SK-N-SH treated with all-trans-retinoic acid at 6 μM for 48 hours (cell line): ENCODE data around the gene TADA2A.
"Not testable (repeated sequence)": the region's sequence is repeated elsewhere in the genome, so short reads cannot be mapped to it uniquely, and the experiment has no call there.

Experiments
- ATAC-seq: fragments of 200-7000 bp; cut with Tn5 transposase; 3 replicates; pipeline ENCODE4 v1.9.1; 2020; ENCODE audit warnings: mild to moderate bottlenecking, moderate library complexity
- ARNTL ChIP-seq: fragments of 450-650 bp; formaldehyde crosslinking; IDR thresholded peaks from 2 replicates; pipeline ENCODE4 v1.5.0; 2020; ENCODE audit warnings: low read depth, mild to moderate bottlenecking, moderate library complexity, borderline replicate concordance
- BACH2 ChIP-seq: fragments of 250-450 bp; sonication (Bioruptor Pico); IDR thresholded peaks from 2 replicates; pipeline ENCODE4 v1.9.0; 2021; ENCODE audit warnings: mild to moderate bottlenecking, borderline replicate concordance
- CSDC2 ChIP-seq: fragments of 250-450 bp; sonication (Bioruptor Pico); IDR thresholded peaks from 2 replicates; pipeline ENCODE4 v1.5.0; 2020; ENCODE audit warnings: mild to moderate bottlenecking, moderate library complexity
- GLIS3 ChIP-seq: fragments of 250-450 bp; sonication (Bioruptor Pico); IDR thresholded peaks from 2 replicates; pipeline ENCODE4 v1.5.0; 2020; ENCODE audit warnings: mild to moderate bottlenecking, moderate library complexity
- ISL1 ChIP-seq: fragments of 250-450 bp; sonication (Bioruptor Pico); IDR thresholded peaks from 2 replicates; pipeline ENCODE4 v2.1.2; 2022; ENCODE audit warnings: mild to moderate bottlenecking, moderate library complexity
- PATZ1 ChIP-seq: fragments of 250-450 bp; sonication (Bioruptor Pico); IDR thresholded peaks from 2 replicates; pipeline ENCODE4 v1.8.0; 2020; ENCODE audit warnings: mild to moderate bottlenecking, moderate library complexity, borderline replicate concordance
- POU6F1 ChIP-seq: fragments of 250-450 bp; sonication (Bioruptor Pico); IDR thresholded peaks from 2 replicates; pipeline ENCODE4 v1.8.0; 2021; ENCODE audit warnings: low read depth, mild to moderate bottlenecking, moderate library complexity, borderline replicate concordance
- PPARA ChIP-seq: fragments of 250-450 bp; sonication (Bioruptor Pico); IDR thresholded peaks from 2 replicates; pipeline ENCODE4 v1.5.0; 2020; ENCODE audit warnings: mild to moderate bottlenecking, borderline replicate concordance
- RARB ChIP-seq: fragments of 250-450 bp; sonication (Bioruptor Pico); IDR thresholded peaks from 2 replicates; pipeline ENCODE4 v1.8.0; 2021; ENCODE audit warnings: mild to moderate bottlenecking, moderate library complexity
- SNAI2 ChIP-seq: fragments of 250-450 bp; sonication (Bioruptor Pico); IDR thresholded peaks from 2 replicates; pipeline ENCODE4 v1.5.0; 2020; ENCODE audit warnings: mild to moderate bottlenecking, moderate library complexity
- TCF4 ChIP-seq: fragments of 250-450 bp; sonication (Bioruptor Pico); IDR thresholded peaks from 2 replicates; pipeline ENCODE4 v1.8.0; 2021; ENCODE audit warnings: mild to moderate bottlenecking, moderate library complexity, borderline replicate concordance
- TOX ChIP-seq: fragments of 250-450 bp; sonication (Bioruptor Pico); IDR thresholded peaks from 2 replicates; pipeline ENCODE4 v1.8.0; 2021; ENCODE audit warnings: mild to moderate bottlenecking, moderate library complexity, borderline replicate concordance
- TSHZ2 ChIP-seq: fragments of 250-450 bp; sonication (Bioruptor Pico); IDR thresholded peaks from 2 replicates; pipeline ENCODE4 v1.5.0; 2020; ENCODE audit warnings: mild to moderate bottlenecking, moderate library complexity
- ZC3H10 ChIP-seq: fragments of 250-450 bp; sonication (Bioruptor Pico); IDR thresholded peaks from 2 replicates; pipeline ENCODE4 v1.5.1; 2021; ENCODE audit warnings: mild to moderate bottlenecking, moderate library complexity
- ZFP3 ChIP-seq: fragments of 250-450 bp; sonication (Bioruptor Pico); IDR thresholded peaks from 2 replicates; pipeline ENCODE4 v1.5.0; 2020; ENCODE audit warnings: mild to moderate bottlenecking, moderate library complexity
- ZFP30 ChIP-seq: fragments of 450-650 bp; formaldehyde crosslinking; IDR thresholded peaks from 2 replicates; pipeline ENCODE4 v1.5.0; 2022; ENCODE audit warnings: mild to moderate bottlenecking, moderate library complexity
- ZNF565 ChIP-seq: fragments of 450-650 bp; formaldehyde crosslinking; conservative IDR thresholded peaks from 2 replicates; pipeline ENCODE4 v1.5.0; 2020; ENCODE audit warnings: low read depth, mild to moderate bottlenecking, moderate library complexity
- ZNF70 ChIP-seq: fragments of 450-650 bp; formaldehyde crosslinking; IDR thresholded peaks from 2 replicates; pipeline ENCODE4 v1.5.0; 2020; ENCODE audit warnings: mild to moderate bottlenecking, moderate library complexity
- TF ChIP-seq, protein P1 (sequence below): fragments of 250-450 bp; sonication (Bioruptor Pico); IDR thresholded peaks from 2 replicates; pipeline ENCODE4 v1.5.1; 2020; ENCODE audit warnings: low read depth, mild to moderate bottlenecking, moderate library complexity
- TF ChIP-seq, protein P2 (sequence below): fragments of 250-450 bp; sonication (Bioruptor Pico); IDR thresholded peaks from 2 replicates; pipeline ENCODE4 v1.5.1; 2021; ENCODE audit warnings: mild to moderate bottlenecking, moderate library complexity

The TADA2A gene

DNA sequence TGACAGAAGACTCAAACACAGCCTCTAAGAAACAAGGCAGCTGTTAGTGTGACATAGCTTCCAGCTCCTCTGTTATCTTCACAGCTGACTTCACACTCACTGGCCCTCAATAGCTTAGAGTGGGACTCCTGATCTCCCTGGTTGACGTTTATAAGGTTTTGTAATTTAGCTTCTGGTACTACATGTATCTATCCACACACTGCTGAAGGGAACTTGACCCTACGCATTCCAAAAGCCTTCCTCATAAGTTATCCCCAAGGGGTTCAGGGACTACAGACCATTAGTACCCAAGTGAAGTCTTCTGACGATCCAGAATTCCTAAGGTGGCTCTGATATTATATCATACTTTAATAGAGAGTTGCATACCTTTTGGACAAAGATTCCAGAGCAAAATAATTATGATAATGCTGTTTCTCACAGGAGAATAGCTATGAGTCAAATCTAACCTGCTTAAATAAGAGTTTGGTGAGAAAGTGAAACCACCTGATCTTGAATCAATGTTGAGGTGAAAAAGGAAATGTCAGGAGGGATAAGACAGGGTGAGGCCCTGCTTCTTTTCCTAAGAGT is 14.6 kb upstream of the TADA2A start:
- peak; percentile 90 for ATAC-seq

DNA sequence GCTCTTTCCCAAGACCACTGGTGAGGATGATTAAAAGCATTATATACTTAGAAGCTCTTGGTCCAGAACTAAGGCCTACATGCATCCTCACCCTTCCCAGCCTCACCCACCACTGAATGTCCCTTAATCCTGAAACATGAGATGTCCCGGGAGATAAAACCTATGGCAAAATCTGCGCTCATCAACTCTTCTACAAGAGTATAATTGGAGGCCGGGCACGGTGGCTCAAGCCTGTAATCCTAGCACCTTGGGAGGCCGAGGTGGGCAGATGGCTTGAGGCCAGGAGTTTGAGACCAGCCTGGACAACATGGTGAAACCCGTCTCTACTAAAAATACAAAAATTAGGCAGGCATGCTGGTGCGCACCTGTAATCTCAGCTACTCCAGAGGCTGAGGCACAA is 13.3 kb upstream of the TADA2A start:
- no peak for ATAC-seq
- no peak for TF ChIP-seq ZFP30 (CRISPR knock-in tag)
- TF ChIP-seq TOX (CRISPR knock-in tag): no peak
- no peak for TF ChIP-seq TCF4
- TF ChIP-seq ZNF565 (CRISPR knock-in tag): no peak

More for the DNA sequence above, 14.6 kb upstream of the TADA2A start:
- TF ChIP-seq TOX (CRISPR knock-in tag) (no peak), ISL1 (CRISPR knock-in tag) (0 out of 2 replicates have a peak, but pooled peaks have one; percentile 27)

DNA sequence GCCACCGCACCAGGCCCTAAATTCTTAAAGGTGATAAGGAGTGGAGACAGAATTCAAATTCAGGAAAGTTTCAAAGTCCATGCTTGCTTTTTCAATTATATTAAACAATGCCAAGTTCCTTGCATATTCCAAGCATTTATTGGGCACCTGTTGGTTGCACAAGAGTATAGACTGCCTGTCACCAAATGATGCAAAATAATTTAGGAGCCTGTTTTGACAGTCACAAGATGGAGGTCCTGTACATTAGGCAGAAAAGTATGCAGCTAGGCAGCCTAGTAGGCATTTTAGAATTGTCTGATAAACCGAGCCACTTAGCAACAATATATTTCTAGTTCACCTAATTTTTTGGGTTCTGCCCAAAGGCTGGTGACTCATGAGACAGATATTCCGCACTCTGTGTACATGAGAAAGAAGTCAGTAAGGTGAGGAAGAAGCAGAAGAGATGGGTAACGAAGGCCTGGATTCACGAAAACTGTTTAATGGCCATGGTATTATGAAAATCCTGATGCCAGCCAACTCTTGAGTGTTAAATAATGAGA is 7.4 kb upstream of the TADA2A start:
- ATAC-seq: no peak
- no peak for TF ChIP-seq GLIS3 (CRISPR knock-in tag)
- TF ChIP-seq ISL1 (CRISPR knock-in tag): 0 out of 2 replicates have a peak, but pooled peaks have one; percentile 26

DNA sequence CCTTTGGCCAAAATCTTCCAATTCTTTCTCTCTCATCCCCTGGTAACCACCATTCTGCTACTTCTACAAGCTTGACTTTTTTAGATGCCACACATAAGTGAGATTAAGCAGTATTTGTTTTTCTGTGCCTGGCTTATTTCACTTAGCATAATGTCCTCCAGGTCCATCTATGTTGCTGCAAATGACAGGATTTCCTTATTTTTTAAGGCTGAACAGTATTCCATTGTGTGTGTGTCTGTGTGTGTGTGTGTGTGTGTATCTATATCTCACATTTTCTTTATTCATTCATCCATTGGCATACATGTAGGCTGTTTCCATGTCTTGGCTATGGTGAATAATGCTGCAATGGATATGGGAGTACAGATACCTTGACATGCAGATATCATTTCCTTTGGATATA is 6.2 kb upstream of the TADA2A start:
- ATAC-seq: no peak

GRCh38 chr17:37405522-37405921 is 1.2 kb upstream of the TADA2A start:
- not testable (repeated sequence) for ATAC-seq

More for the DNA sequence above, 6.2 kb upstream of the TADA2A start:
- no peak for TF ChIP-seq ZFP30 (CRISPR knock-in tag)
- TF ChIP-seq, protein P1, sequence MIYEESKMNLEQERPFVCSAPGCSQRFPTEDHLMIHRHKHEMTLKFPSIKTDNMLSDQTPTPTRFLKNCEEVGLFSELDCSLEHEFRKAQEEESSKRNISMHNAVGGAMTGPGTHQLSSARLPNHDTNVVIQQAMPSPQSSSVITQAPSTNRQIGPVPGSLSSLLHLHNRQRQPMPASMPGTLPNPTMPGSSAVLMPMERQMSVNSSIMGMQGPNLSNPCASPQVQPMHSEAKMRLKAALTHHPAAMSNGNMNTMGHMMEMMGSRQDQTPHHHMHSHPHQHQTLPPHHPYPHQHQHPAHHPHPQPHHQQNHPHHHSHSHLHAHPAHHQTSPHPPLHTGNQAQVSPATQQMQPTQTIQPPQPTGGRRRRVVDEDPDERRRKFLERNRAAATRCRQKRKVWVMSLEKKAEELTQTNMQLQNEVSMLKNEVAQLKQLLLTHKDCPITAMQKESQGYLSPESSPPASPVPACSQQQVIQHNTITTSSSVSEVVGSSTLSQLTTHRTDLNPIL (CRISPR knock-in tag): no peak
- TF ChIP-seq BACH2 (CRISPR knock-in tag): no peak
- TF ChIP-seq ARNTL: no peak
- no peak for TF ChIP-seq CSDC2 (CRISPR knock-in tag)
- no peak for TF ChIP-seq TOX (CRISPR knock-in tag)
- TF ChIP-seq ZC3H10 (CRISPR knock-in tag): no peak

GRCh38 chr17:37405955-37406634 is 591 bp upstream of the TADA2A start:
- ATAC-seq: peak; percentile 62
- TF ChIP-seq TOX (CRISPR knock-in tag) (no peak), ZFP3 (CRISPR knock-in tag) (no peak), ZNF70 (CRISPR knock-in tag) (no peak), ZFP30 (CRISPR knock-in tag) (no peak), RARB (CRISPR knock-in tag) (no peak), ZNF565 (CRISPR knock-in tag) (no peak), SNAI2 (no peak), TSHZ2 (no peak), ZC3H10 (CRISPR knock-in tag) (no peak), POU6F1 (no peak), ARNTL (no peak), GLIS3 (CRISPR knock-in tag) (no peak), PATZ1 (CRISPR knock-in tag) (no peak), PPARA (no peak), BACH2 (CRISPR knock-in tag) (no peak)
- TF ChIP-seq, protein P2, sequence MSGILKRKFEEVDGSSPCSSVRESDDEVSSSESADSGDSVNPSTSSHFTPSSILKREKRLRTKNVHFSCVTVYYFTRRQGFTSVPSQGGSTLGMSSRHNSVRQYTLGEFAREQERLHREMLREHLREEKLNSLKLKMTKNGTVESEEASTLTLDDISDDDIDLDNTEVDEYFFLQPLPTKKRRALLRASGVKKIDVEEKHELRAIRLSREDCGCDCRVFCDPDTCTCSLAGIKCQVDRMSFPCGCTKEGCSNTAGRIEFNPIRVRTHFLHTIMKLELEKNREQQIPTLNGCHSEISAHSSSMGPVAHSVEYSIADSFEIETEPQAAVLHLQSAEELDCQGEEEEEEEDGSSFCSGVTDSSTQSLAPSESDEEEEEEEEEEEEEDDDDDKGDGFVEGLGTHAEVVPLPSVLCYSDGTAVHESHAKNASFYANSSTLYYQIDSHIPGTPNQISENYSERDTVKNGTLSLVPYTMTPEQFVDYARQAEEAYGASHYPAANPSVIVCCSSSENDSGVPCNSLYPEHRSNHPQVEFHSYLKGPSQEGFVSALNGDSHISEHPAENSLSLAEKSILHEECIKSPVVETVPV: no peak
- TF ChIP-seq, protein P1 (CRISPR knock-in tag): no peak
